ENCODE measurements around the gene VGLL1. TPM values are rescaled to one million over a fixed set of nuclear protein-coding genes. Genes with fewer than 3 reads are reported as not detected.

The VGLL1 gene
- total RNA-seq, 1 experiment from 2014 or later, result not detected

GRCh38 chrX:136585262-136585661 is 53.2 kb downstream of the VGLL1 start:
- Histone ChIP-seq H3K4me1 (ENCODE audit: control insufficient read depth in 1 of 2, insufficient read depth in 2 of 2, low read length in 2 of 2) (no peaks in the 10 kb centered on the region; a peak in 1 of 4 replicates), H3K9me2 (ENCODE audit: insufficient read depth) (no peaks in the 10 kb centered on the region), H3K4me3 (replicated peaks in 1 of 2; ENCODE audit: low read depth in 1 of 2, low read length in 2 of 2) (no peak overlapping the region), H4K20me1 (ENCODE audit: insufficient read depth) (no peaks in the 10 kb centered on the region), H3K9ac (ENCODE audit: low read length) (no peak overlapping the region), H3K36me3 (ENCODE audit: control insufficient read depth in 1 of 2, insufficient read depth in 2 of 2, low read length in 2 of 2) (no peaks in the 10 kb centered on the region), H3K27ac (ENCODE audit: low read depth, low read length) (no peak overlapping the region), H3K9me3 (ENCODE audit: control insufficient read depth in 1 of 2, insufficient read depth in 1 of 2, low read depth in 1 of 2, low read length in 2 of 2) (no peaks in the 10 kb centered on the region), H3K79me2 (ENCODE audit: insufficient read depth, low read length) (no peaks in the 10 kb centered on the region), H3K4me2 (ENCODE audit: low read length) (no peak overlapping the region), H3K27me3 (ENCODE audit: insufficient read depth, low read length) (no peaks in the 10 kb centered on the region), H2AFZ (ENCODE audit: low read depth, low read length, poor library complexity, severe bottlenecking) (no peak overlapping the region)
- CTCF ChIA-PET, result no interaction called here
- BruUV-seq (replicated peaks), result no TSS peak
- POLR2A ChIA-PET, result interaction anchor here (0.6 kb wide), 1 partner anchor 436 kb away, joined by 3 read pairs; no protein-coding TSS in a partner anchor
- TF ChIP-seq ZFX (IDR thresholded peaks at IDR 0.05), result no peak
- TF ChIP-seq CEBPB (IDR thresholded peaks at IDR 0.05; ENCODE audit: low read depth), result no peak
- no peak for TF ChIP-seq ELF1 (IDR thresholded peaks at IDR 0.05; ENCODE audit: borderline replicate concordance, low read depth)
- TF ChIP-seq ATF3 (IDR thresholded peaks at IDR 0.05), result no peak
- TF ChIP-seq YY1 (IDR thresholded peaks at IDR 0.05; ENCODE audit: extremely low read depth, insufficient replicate concordance, low read depth, low read length), result no peak
- TF ChIP-seq EZH2 (IDR thresholded peaks at IDR 0.05), result no peak
- TF ChIP-seq REST (IDR thresholded peaks at IDR 0.05; ENCODE audit: low read depth), result no peak
- TF ChIP-seq POLR2AphosphoS5 (IDR thresholded peaks at IDR 0.05; ENCODE audit: low read depth, low read length), result no peak
- TF ChIP-seq POLR2A (IDR thresholded peaks at IDR 0.05; ENCODE audit: borderline replicate concordance, extremely low read depth, insufficient read depth, insufficient read length), result no peak
- no peak for TF ChIP-seq TCF7L2 (IDR thresholded peaks at IDR 0.05; ENCODE audit: borderline replicate concordance, extremely low read depth, insufficient read depth, insufficient read length)
- RAD21 ChIA-PET (ENCODE audit: low non-redundant PET in 1 of 2, low total read pairs in 2 of 2, uncharacterized antibody in 2 of 2, unreplicated experiment in 2 of 2), result no interaction called here
- ATAC-seq, result no peak
- no peak for DNase-seq (ENCODE audit: low read depth, low spot score)
- intact Hi-C loops (cut with micrococcal nuclease), result no loop called here
